HL-60 (cell line): ENCODE measurements around the gene ITSN1.

ENCODE experiments used
- DNase-seq, 2 experiments: peaks; one replicate each; pipeline ENCODE4 v3.0.0-alpha.2; 2010 to 2020; ENCODE audit warnings: low read depth in 1 of 2, low spot score in 1 of 2
- H3K27ac ChIP-seq: fragments of 250-450 bp; sonication (Bioruptor Pico); replicated peaks from 2 replicates; pipeline ENCODE4 v1.5.1; 2020; ENCODE audit warnings: mild to moderate bottlenecking, moderate library complexity
- H3K27me3 ChIP-seq: fragments of 250-450 bp; sonication (Bioruptor Pico); 2 replicates; pipeline ENCODE4 v1.5.1; 2021; ENCODE audit warnings: mild to moderate bottlenecking, moderate library complexity; ENCODE audit not compliant: insufficient read depth, poor library complexity, severe bottlenecking
- H3K4me3 ChIP-seq: replicated peaks from 2 replicates; pipeline ENCODE4 v1.5.1; 2011; ENCODE audit warnings: mild to moderate bottlenecking, control low read depth, low read length; ENCODE audit not compliant: insufficient read depth
- GABPA ChIP-seq: IDR thresholded peaks from 2 replicates; pipeline ENCODE4 v1.6.1; 2012; ENCODE audit warnings: low read depth
- POLR2AphosphoS5 ChIP-seq: IDR thresholded peaks from 2 replicates; pipeline ENCODE4 v1.6.1; 2012; ENCODE audit warnings: low read depth
- SPI1 ChIP-seq: IDR thresholded peaks from 2 replicates; pipeline ENCODE4 v1.6.1; 2012; ENCODE audit warnings: low read depth, mild to moderate bottlenecking, borderline replicate concordance
- TF ChIP-seq, protein P1 (sequence below): IDR thresholded peaks from one replicate; pipeline ENCODE4 v1.5.1; 2011; ENCODE audit warnings: low read length, control low read depth, inconsistent platforms; ENCODE audit not compliant: insufficient read depth
- TF ChIP-seq, protein P2 (sequence below): IDR thresholded peaks from 2 replicates; pipeline ENCODE4 v1.6.1; 2012; ENCODE audit warnings: low read depth; ENCODE audit not compliant: insufficient replicate concordance

The ITSN1 gene

DNA sequence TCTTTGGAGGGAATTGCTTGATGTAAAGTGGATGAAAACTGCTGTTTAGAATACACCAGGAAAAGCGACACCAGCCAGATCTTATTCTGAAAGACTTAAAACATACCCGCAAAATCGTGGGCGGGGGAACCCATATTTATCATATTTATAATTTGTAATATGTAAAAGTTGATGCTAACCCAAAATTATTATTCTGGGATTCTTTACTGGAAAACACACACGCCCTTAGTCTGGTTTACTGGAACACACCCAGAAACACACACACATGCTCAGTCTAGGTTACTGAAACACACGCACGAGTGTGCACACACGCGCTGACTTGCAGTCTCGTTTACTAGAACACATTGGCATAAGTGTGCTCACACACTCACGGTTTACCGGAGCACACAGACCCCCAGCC lies 240.8 kb downstream of the ITSN1 start:
- Histone ChIP-seq H3K27me3 (no peaks in the 10 kb centered on the region), H3K27ac (no peak overlapping the region), H3K4me3 (no peak overlapping the region)
- TF ChIP-seq, protein P1, sequence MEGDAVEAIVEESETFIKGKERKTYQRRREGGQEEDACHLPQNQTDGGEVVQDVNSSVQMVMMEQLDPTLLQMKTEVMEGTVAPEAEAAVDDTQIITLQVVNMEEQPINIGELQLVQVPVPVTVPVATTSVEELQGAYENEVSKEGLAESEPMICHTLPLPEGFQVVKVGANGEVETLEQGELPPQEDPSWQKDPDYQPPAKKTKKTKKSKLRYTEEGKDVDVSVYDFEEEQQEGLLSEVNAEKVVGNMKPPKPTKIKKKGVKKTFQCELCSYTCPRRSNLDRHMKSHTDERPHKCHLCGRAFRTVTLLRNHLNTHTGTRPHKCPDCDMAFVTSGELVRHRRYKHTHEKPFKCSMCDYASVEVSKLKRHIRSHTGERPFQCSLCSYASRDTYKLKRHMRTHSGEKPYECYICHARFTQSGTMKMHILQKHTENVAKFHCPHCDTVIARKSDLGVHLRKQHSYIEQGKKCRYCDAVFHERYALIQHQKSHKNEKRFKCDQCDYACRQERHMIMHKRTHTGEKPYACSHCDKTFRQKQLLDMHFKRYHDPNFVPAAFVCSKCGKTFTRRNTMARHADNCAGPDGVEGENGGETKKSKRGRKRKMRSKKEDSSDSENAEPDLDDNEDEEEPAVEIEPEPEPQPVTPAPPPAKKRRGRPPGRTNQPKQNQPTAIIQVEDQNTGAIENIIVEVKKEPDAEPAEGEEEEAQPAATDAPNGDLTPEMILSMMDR: no peak
- TF ChIP-seq, protein P2, sequence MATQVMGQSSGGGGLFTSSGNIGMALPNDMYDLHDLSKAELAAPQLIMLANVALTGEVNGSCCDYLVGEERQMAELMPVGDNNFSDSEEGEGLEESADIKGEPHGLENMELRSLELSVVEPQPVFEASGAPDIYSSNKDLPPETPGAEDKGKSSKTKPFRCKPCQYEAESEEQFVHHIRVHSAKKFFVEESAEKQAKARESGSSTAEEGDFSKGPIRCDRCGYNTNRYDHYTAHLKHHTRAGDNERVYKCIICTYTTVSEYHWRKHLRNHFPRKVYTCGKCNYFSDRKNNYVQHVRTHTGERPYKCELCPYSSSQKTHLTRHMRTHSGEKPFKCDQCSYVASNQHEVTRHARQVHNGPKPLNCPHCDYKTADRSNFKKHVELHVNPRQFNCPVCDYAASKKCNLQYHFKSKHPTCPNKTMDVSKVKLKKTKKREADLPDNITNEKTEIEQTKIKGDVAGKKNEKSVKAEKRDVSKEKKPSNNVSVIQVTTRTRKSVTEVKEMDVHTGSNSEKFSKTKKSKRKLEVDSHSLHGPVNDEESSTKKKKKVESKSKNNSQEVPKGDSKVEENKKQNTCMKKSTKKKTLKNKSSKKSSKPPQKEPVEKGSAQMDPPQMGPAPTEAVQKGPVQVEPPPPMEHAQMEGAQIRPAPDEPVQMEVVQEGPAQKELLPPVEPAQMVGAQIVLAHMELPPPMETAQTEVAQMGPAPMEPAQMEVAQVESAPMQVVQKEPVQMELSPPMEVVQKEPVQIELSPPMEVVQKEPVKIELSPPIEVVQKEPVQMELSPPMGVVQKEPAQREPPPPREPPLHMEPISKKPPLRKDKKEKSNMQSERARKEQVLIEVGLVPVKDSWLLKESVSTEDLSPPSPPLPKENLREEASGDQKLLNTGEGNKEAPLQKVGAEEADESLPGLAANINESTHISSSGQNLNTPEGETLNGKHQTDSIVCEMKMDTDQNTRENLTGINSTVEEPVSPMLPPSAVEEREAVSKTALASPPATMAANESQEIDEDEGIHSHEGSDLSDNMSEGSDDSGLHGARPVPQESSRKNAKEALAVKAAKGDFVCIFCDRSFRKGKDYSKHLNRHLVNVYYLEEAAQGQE: no peak
- no peak for TF ChIP-seq POLR2AphosphoS5
- no peak for TF ChIP-seq SPI1
- no peak for TF ChIP-seq GABPA
- DNase-seq: no peak

DNA sequence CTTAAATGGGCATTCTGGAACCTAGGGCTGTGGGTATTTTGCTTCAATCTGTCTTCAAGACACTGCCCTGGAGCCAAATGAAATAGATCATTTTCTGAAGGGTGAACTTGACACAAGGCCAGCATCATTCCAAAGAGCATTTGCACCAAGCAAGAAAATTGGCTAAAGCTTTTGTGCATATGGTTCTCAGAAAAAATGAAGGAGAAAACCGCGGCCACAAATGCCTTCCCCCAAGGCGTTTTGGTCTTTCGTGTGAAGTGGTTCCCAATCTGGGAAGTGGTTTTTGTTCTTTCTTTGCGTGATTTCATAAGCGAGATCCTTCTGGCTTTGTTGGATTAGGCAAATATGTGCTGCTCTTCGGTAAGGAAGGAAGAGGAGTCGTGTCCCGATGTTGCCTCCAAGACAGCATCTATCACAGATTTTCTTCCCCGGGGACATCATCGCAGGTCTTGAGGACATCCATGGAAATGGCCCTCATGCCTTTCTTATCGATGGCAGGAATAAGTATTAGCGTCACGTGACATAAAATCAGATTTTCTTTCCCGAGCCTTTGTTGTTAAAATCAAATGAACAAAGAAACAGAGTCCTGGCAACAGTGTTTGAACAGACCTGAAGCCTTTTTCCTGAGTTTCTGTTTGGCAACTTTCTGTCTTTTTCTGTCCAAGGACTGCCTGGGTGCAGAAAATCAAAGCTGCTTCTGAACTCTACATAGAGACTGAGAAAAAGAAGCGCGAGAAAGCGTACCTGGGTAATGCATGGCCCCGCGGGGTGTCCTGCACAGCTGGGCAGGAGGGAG lies 242.3 kb downstream of the ITSN1 start:
- no peak overlapping the region for H3K4me3 ChIP-seq
- TF ChIP-seq GABPA: no peak
- TF ChIP-seq, protein P2: no peak
- TF ChIP-seq, protein P1: no peak
- no peak for TF ChIP-seq SPI1
- no peak for TF ChIP-seq POLR2AphosphoS5
- no peak for DNase-seq

DNA sequence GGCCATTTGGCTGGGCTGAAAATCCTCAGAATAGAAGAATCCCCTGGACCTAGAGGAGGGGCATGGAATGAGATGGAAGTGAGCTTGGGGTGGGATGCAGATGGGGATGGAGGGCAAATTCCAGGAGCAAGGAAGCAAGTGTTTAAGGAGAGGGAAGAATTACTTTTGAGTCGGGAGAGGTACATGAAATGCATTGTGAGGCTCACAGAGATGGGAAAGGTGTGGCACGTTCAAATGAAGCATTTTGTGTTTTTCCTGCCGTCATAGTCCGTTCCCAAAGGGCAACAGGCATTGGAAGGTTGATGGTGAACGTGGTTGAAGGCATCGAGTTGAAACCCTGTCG lies 242.8 kb downstream of the ITSN1 start:
- Histone ChIP-seq H3K4me3 (no peak overlapping the region), H3K27me3 (no peaks in the 10 kb centered on the region), H3K27ac (no peak overlapping the region)
- TF ChIP-seq SPI1 (no peak), GABPA (no peak), POLR2AphosphoS5 (no peak)
- TF ChIP-seq, protein P2: no peak
- TF ChIP-seq, protein P1: no peak
- no peak for DNase-seq

More for the DNA sequence above, 242.3 kb downstream of the ITSN1 start:
- H3K27me3 ChIP-seq: no peaks in the 10 kb centered on the region
- H3K27ac ChIP-seq: no peak overlapping the region
